Fibroblast of the aortic adventitia (primary cell): ENCODE measurements around the gene MYOF. TPM values are rescaled to one million over a fixed set of nuclear protein-coding genes. Genes with fewer than 3 reads are reported as not detected.
"Not testable (repeated sequence)": the region's sequence is repeated elsewhere in the genome, so short reads cannot be mapped to it uniquely, and the experiment has no call there.

ENCODE experiments used
- DNase-seq: peaks from one replicate; pipeline ENCODE4 v3.0.0-alpha.2; 2010; ENCODE audit warnings: low read depth
- H3K4me3 ChIP-seq: 2 replicates; pipeline ENCODE4 v1.5.1; 2011; ENCODE audit warnings: low read depth, mild to moderate bottlenecking, control low read depth, low read length, moderate library complexity
- CTCF ChIP-seq: IDR thresholded peaks from 2 replicates; pipeline ENCODE4 v1.5.1; 2011; ENCODE audit warnings: mild to moderate bottlenecking, low read length, control low read depth, inconsistent platforms; ENCODE audit not compliant: insufficient read depth
- total RNA-seq: library from RNA; depleted of rRNA; stranded (reverse); fragments of >200 nt; gene quantifications from 2 replicates; pipeline ENCODE4 v1.2.3, GENCODE V29; 2012; ENCODE audit warnings: low replicate concordance

The MYOF gene
- total RNA-seq, 1 donor, result 381 TPM

- DNase-seq, result peak; percentile 38
- no peak overlapping the region for H3K4me3 ChIP-seq
- no peak for TF ChIP-seq CTCF
Observed at GRCh38 chr10:93319896-93320295, 162.2 kb downstream of the MYOF start.

- no peak for TF ChIP-seq CTCF
- no peak for DNase-seq
- no peak overlapping the region for H3K4me3 ChIP-seq
Observed at GRCh38 chr10:93319096-93319495, 163.0 kb downstream of the MYOF start.

- no peak for DNase-seq
- H3K4me3 ChIP-seq, result no peak overlapping the region
- TF ChIP-seq CTCF, result no peak
Observed at GRCh38 chr10:93315246-93315645, 166.9 kb downstream of the MYOF start.

- DNase-seq, H3K4me3 ChIP-seq: not testable (repeated sequence)
Observed at GRCh38 chr10:93314656-93315055, 167.5 kb downstream of the MYOF start.

- DNase-seq, result no peak
- H3K4me3 ChIP-seq, result no peak overlapping the region
- TF ChIP-seq CTCF, result no peak
Observed at GRCh38 chr10:93313798-93314197, 168.3 kb downstream of the MYOF start.

- no peak for TF ChIP-seq CTCF
- peak; percentile 22 for DNase-seq
- no peak overlapping the region for H3K4me3 ChIP-seq
Observed at GRCh38 chr10:93309062-93309461, 173.1 kb downstream of the MYOF start.

- no peak for TF ChIP-seq CTCF
- no peak for DNase-seq
Observed at GRCh38 chr10:93305122-93305521, 177.0 kb downstream of the MYOF start.

GRCh38 chr10:93300981-93301380, 181.2 kb downstream of the MYOF start:
- TF ChIP-seq CTCF, result no peak
- no peak for DNase-seq
- H3K4me3 ChIP-seq, result no peak overlapping the region

More at GRCh38 chr10:93305122-93305521, 177.0 kb downstream of the MYOF start:
- no peak overlapping the region for H3K4me3 ChIP-seq
